ENCODE results near the gene TNFRSF14. TPM values are rescaled to one million over a fixed set of nuclear protein-coding genes. Genes with fewer than 3 reads are reported as not detected.
"Not testable (repeated sequence)": the region's sequence is repeated elsewhere in the genome, so short reads cannot be mapped to it uniquely, and the experiment has no call there.

TNFRSF14 gene
- total RNA-seq, 1 experiment from 2014 or later, result 25.5 TPM

- Histone ChIP-seq H3K9ac (ENCODE audit: low read length) (no peak overlapping the region), H3K36me3 (ENCODE audit: low read depth, low read length) (no peaks in the 10 kb centered on the region), H3K4me1 (ENCODE audit: insufficient read depth, low read length) (no peaks in the 10 kb centered on the region), H3F3A (ENCODE audit: low read length, unreplicated experiment) (no peaks in the 10 kb centered on the region), H3K79me2 (ENCODE audit: low read length) (no peaks in the 10 kb centered on the region), H3K4me2 (ENCODE audit: low read length) (no peak overlapping the region), H3K4me3 (ENCODE audit: low read length) (no peak overlapping the region), H3K27me3 (ENCODE audit: low read length) (peaks cover 33% of the 10 kb centered on the region), H4K20me1 (ENCODE audit: low read length) (no peaks in the 10 kb centered on the region), H3K9me2 (replicated peaks; ENCODE audit: low read length) (no peaks in the 10 kb centered on the region), H2AFZ (ENCODE audit: low read length) (no peak overlapping the region), H3K27ac (ENCODE audit: low read length) (no peak overlapping the region), H3K9me3 (ENCODE audit: low read length) (no peaks in the 10 kb centered on the region)
- ChIA-PET CTCF (no interaction called here), POLR2A (ENCODE audit: unreplicated experiment) (no interaction called here)
- ATAC-seq, result no peak
- TF ChIP-seq EZH2 (IDR thresholded peaks at IDR 0.05; ENCODE audit: low read length, unreplicated experiment), result no peak
- TF ChIP-seq EZH2phosphoT487 (IDR thresholded peaks at IDR 0.05; ENCODE audit: borderline replicate concordance, low read length), result no peak
- TF ChIP-seq, protein P1, sequence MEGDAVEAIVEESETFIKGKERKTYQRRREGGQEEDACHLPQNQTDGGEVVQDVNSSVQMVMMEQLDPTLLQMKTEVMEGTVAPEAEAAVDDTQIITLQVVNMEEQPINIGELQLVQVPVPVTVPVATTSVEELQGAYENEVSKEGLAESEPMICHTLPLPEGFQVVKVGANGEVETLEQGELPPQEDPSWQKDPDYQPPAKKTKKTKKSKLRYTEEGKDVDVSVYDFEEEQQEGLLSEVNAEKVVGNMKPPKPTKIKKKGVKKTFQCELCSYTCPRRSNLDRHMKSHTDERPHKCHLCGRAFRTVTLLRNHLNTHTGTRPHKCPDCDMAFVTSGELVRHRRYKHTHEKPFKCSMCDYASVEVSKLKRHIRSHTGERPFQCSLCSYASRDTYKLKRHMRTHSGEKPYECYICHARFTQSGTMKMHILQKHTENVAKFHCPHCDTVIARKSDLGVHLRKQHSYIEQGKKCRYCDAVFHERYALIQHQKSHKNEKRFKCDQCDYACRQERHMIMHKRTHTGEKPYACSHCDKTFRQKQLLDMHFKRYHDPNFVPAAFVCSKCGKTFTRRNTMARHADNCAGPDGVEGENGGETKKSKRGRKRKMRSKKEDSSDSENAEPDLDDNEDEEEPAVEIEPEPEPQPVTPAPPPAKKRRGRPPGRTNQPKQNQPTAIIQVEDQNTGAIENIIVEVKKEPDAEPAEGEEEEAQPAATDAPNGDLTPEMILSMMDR (conservative IDR thresholded peaks at IDR 0.05; ENCODE audit: low read depth, low read length), result no peak
- DNase-seq, result no peak
- intact Hi-C loops (cut with micrococcal nuclease), result no loop called here
- BruUV-seq (replicated peaks), result no TSS peak
Observed at GRCh38 chr1:2569060-2569459, 12.9 kb downstream of the TNFRSF14 start.

DNA sequence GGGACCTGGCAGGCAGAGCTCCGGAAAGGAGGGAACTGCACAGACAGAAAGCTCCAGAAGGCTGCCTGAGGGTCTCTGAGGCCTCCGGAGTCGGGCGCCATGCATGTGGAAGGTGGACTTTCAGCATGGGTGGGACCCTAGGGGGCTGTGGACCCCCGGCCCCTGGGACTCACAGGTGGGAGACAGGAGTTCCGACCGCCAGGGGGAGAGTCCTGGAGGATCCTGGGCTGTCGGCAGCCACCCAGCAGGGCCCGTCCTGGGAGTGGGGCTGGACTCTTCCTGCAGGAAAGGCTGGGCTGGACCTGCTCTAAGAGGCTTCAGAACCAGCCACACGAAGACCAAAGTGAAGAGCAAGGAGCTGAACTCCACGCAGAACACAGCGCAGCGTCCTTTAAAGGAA, 13.5 kb downstream of the TNFRSF14 start:
- H3K36me3 ChIP-seq (ENCODE audit: low read depth, low read length); H4K20me1 ChIP-seq (ENCODE audit: low read length); BruUV-seq (replicated peaks); H3K27ac ChIP-seq (ENCODE audit: low read length); H3K9ac ChIP-seq (ENCODE audit: low read length); H3K4me3 ChIP-seq (ENCODE audit: low read length); ATAC-seq; H3K4me1 ChIP-seq (ENCODE audit: insufficient read depth, low read length); POLR2A ChIA-PET (ENCODE audit: unreplicated experiment); H3K9me3 ChIP-seq (ENCODE audit: low read length); H3K4me2 ChIP-seq (ENCODE audit: low read length); H3F3A ChIP-seq (ENCODE audit: low read length, unreplicated experiment); H3K79me2 ChIP-seq (ENCODE audit: low read length); intact Hi-C loops (cut with micrococcal nuclease); H3K9me2 ChIP-seq (replicated peaks; ENCODE audit: low read length); DNase-seq; H2AFZ ChIP-seq (ENCODE audit: low read length); CTCF ChIA-PET: not testable (repeated sequence)
- peaks cover 37% of the 10 kb centered on the region for H3K27me3 ChIP-seq (ENCODE audit: low read length)

- ChIA-PET POLR2A (ENCODE audit: unreplicated experiment) (interaction anchor here (0.6 kb wide), 1 partner anchor 62 kb away, joined by 4 read pairs; no protein-coding TSS in a partner anchor), CTCF (no interaction called here)
- Histone ChIP-seq H3K36me3 (ENCODE audit: low read depth, low read length) (no peaks in the 10 kb centered on the region), H4K20me1 (ENCODE audit: low read length) (no peaks in the 10 kb centered on the region), H3K4me1 (ENCODE audit: insufficient read depth, low read length) (no peaks in the 10 kb centered on the region), H3K27me3 (ENCODE audit: low read length) (peaks cover 37% of the 10 kb centered on the region), H3K9ac (ENCODE audit: low read length) (no peak overlapping the region), H3K4me2 (ENCODE audit: low read length) (no peak overlapping the region), H3K9me3 (ENCODE audit: low read length) (no peaks in the 10 kb centered on the region), H3K4me3 (ENCODE audit: low read length) (no peak overlapping the region), H3F3A (ENCODE audit: low read length, unreplicated experiment) (no peaks in the 10 kb centered on the region), H3K79me2 (ENCODE audit: low read length) (no peaks in the 10 kb centered on the region), H3K27ac (ENCODE audit: low read length) (no peak overlapping the region), H3K9me2 (replicated peaks; ENCODE audit: low read length) (no peaks in the 10 kb centered on the region), H2AFZ (ENCODE audit: low read length) (no peak overlapping the region)
- intact Hi-C loops (cut with micrococcal nuclease), result no loop called here
- DNase-seq, result no peak
- no TSS peak for BruUV-seq (replicated peaks)
- no peak for TF ChIP-seq EZH2phosphoT487 (IDR thresholded peaks at IDR 0.05; ENCODE audit: borderline replicate concordance, low read length)
- TF ChIP-seq, protein P1 (conservative IDR thresholded peaks at IDR 0.05; ENCODE audit: low read depth, low read length), result no peak
- TF ChIP-seq EZH2 (IDR thresholded peaks at IDR 0.05; ENCODE audit: low read length, unreplicated experiment), result no peak
- no peak for ATAC-seq
Observed at GRCh38 chr1:2570332-2570731, 14.2 kb downstream of the TNFRSF14 start.

Measured in PC-3 (cell line).